Subcutaneous adipose tissue (tissue), 4 donors: ENCODE measurements around the gene PPP1CC. TPM values are rescaled to one million over a fixed set of nuclear protein-coding genes. Genes with fewer than 3 reads are reported as not detected.

Experiments
- total RNA-seq, 4 donors: library from RNA; depleted of rRNA; stranded (reverse); fragments of >200 nt; gene quantifications; one replicate each; pipeline ENCODE4 v1.1.0, GENCODE V29; 2016
- TF ChIP-seq, protein P1 (sequence below): fragments of 450-650 bp; IDR thresholded peaks from one replicate; pipeline ENCODE4 v1.5.1; 2016; ENCODE audit warnings: low read depth, mild to moderate bottlenecking, control low read depth, antibody characterized with exemption, moderate library complexity

PPP1CC gene
- total RNA-seq, 4 donors from 2014 or later: 103 to 173 (median 118) TPM

GRCh38 chr12:110693731-110694130 lies 49.0 kb downstream of the PPP1CC start:
- TF ChIP-seq, protein P1, sequence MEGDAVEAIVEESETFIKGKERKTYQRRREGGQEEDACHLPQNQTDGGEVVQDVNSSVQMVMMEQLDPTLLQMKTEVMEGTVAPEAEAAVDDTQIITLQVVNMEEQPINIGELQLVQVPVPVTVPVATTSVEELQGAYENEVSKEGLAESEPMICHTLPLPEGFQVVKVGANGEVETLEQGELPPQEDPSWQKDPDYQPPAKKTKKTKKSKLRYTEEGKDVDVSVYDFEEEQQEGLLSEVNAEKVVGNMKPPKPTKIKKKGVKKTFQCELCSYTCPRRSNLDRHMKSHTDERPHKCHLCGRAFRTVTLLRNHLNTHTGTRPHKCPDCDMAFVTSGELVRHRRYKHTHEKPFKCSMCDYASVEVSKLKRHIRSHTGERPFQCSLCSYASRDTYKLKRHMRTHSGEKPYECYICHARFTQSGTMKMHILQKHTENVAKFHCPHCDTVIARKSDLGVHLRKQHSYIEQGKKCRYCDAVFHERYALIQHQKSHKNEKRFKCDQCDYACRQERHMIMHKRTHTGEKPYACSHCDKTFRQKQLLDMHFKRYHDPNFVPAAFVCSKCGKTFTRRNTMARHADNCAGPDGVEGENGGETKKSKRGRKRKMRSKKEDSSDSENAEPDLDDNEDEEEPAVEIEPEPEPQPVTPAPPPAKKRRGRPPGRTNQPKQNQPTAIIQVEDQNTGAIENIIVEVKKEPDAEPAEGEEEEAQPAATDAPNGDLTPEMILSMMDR: no peak

DNA sequence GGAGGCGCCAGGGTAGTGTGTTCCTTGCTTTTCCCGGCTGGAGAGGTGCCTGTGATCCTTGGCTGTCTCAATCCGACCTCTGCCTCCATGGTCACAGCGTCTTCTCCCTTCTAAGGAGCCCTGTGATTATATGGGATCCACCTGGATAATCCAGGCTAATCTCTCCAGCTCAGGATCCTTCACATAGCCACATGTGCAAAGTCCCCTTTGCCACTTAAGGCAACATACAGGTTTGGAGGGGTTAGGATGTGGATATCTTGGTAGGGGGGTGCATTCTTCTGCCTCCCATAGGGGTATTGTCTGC lies 52.6 kb downstream of the PPP1CC start:
- TF ChIP-seq, protein P1: no peak

- TF ChIP-seq, protein P1: no peak
These were observed 53.2 kb downstream of the PPP1CC start for GRCh38 chr12:110689281-110690126.

- TF ChIP-seq, protein P1: no peak
These were observed 54.0 kb downstream of the PPP1CC start, which contains the start of gene HVCN1 for GRCh38 chr12:110688446-110689280. Gene HVCN1 (minus strand): TSS chr12:110689115. CDS start chr12:110683245, 5,870 bp downstream.

GRCh38 chr12:110687396-110688169 lies 55.1 kb downstream of the PPP1CC start:
- TF ChIP-seq, protein P1: no peak

DNA sequence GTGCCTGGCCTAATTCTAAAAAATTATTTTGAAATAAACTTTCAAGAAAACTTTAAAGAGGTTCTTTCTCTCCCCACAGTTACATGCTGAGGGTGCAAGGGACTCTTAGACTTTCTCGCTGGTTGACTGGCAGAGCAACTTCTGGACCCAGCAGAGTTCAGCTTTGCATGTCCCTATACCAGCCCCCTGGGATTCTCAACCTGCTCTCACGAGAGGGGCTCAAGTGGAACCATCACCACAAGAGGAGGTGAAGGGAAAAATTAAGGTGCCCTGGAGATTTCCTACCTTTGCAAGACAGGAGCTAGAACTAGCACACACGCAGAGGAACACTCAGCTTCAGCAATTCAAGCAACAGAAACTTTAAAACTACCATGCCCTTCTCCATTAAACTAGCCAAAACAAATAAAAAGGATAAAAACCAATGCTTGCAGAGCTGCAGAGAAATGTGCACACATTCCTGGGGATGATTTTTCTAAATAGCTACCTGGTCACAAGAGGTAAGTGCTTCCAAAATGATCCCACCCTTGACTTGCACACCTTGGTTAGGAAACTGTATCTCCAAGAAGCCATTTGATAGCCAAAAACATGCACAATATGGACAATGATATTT lies 56.3 kb downstream of the PPP1CC start:
- TF ChIP-seq, protein P1: no peak
